Nephron progenitor cell (in vitro differentiated cells): ENCODE data around the gene RGPD6.
"Not testable (repeated sequence)": the region's sequence is repeated elsewhere in the genome, so short reads cannot be mapped to it uniquely, and the experiment has no call there.

Experiments
- DNase-seq: peaks from one replicate; pipeline ENCODE4 v3.0.0; 2021
- H3K27ac Mint-ChIP-seq: 2 replicates; pipeline ENCODE4 v1.8.0; 2021; ENCODE audit warnings: mild to moderate bottlenecking, moderate library complexity, mixed read lengths
- H3K27me3 Mint-ChIP-seq: 2 replicates; pipeline ENCODE4 v1.8.0; 2021; ENCODE audit warnings: mild to moderate bottlenecking, low read depth, mixed read lengths; ENCODE audit not compliant: poor library complexity
- H3K36me3 Mint-ChIP-seq: 2 replicates; pipeline ENCODE4 v1.8.0; 2021; ENCODE audit warnings: low read depth, mixed read lengths
- H3K4me1 Mint-ChIP-seq: 2 replicates; pipeline ENCODE4 v1.8.0; 2021; ENCODE audit warnings: mixed read lengths
- H3K4me3 Mint-ChIP-seq: 2 replicates; pipeline ENCODE4 v1.8.0; 2021; ENCODE audit warnings: mild to moderate bottlenecking, moderate library complexity, mixed read lengths
- H3K9me3 Mint-ChIP-seq: 2 replicates; pipeline ENCODE4 v1.8.0; 2021; ENCODE audit warnings: mild to moderate bottlenecking, moderate library complexity, mixed read lengths

The RGPD6 gene

GRCh38 chr2:110578429-110578828 lies 1.4 kb upstream of the RGPD6 start:
- H3K4me3 Mint-ChIP-seq, H3K4me1 Mint-ChIP-seq, H3K9me3 Mint-ChIP-seq, H3K36me3 Mint-ChIP-seq, H3K27me3 Mint-ChIP-seq, DNase-seq, H3K27ac Mint-ChIP-seq: not testable (repeated sequence)

GRCh38 chr2:110499755-110500377 lies 77.2 kb downstream of the RGPD6 start:
- not testable (repeated sequence) for H3K36me3 Mint-ChIP-seq, H3K4me1 Mint-ChIP-seq, H3K9me3 Mint-ChIP-seq, H3K4me3 Mint-ChIP-seq, DNase-seq, H3K27me3 Mint-ChIP-seq, H3K27ac Mint-ChIP-seq

GRCh38 chr2:110496027-110496426 lies 81.0 kb downstream of the RGPD6 start:
- not testable (repeated sequence) for H3K27ac Mint-ChIP-seq, H3K27me3 Mint-ChIP-seq, H3K4me1 Mint-ChIP-seq, H3K4me3 Mint-ChIP-seq, H3K36me3 Mint-ChIP-seq, H3K9me3 Mint-ChIP-seq, DNase-seq

GRCh38 chr2:110494488-110494887 lies 82.5 kb downstream of the RGPD6 start:
- H3K4me3 Mint-ChIP-seq, H3K27ac Mint-ChIP-seq, H3K36me3 Mint-ChIP-seq, H3K4me1 Mint-ChIP-seq, DNase-seq, H3K9me3 Mint-ChIP-seq, H3K27me3 Mint-ChIP-seq: not testable (repeated sequence)

- H3K27me3 Mint-ChIP-seq, H3K27ac Mint-ChIP-seq, H3K4me3 Mint-ChIP-seq, H3K4me1 Mint-ChIP-seq, DNase-seq, H3K9me3 Mint-ChIP-seq, H3K36me3 Mint-ChIP-seq: not testable (repeated sequence)
These were observed 88.0 kb downstream of the RGPD6 start for GRCh38 chr2:110488991-110489390.

GRCh38 chr2:110482697-110483096 lies 94.3 kb downstream of the RGPD6 start:
- not testable (repeated sequence) for H3K27ac Mint-ChIP-seq, DNase-seq

GRCh38 chr2:110481200-110481599 lies 95.8 kb downstream of the RGPD6 start:
- not testable (repeated sequence) for H3K36me3 Mint-ChIP-seq, H3K9me3 Mint-ChIP-seq

More at GRCh38 chr2:110482697-110483096, 94.3 kb downstream of the RGPD6 start:
- H3K27me3 Mint-ChIP-seq, H3K4me3 Mint-ChIP-seq, H3K9me3 Mint-ChIP-seq, H3K4me1 Mint-ChIP-seq, H3K36me3 Mint-ChIP-seq: not testable (repeated sequence)

GRCh38 chr2:110480084-110480483 lies 96.9 kb downstream of the RGPD6 start:
- not testable (repeated sequence) for H3K27ac Mint-ChIP-seq, H3K4me1 Mint-ChIP-seq, H3K4me3 Mint-ChIP-seq, H3K9me3 Mint-ChIP-seq, H3K27me3 Mint-ChIP-seq, DNase-seq, H3K36me3 Mint-ChIP-seq

More at GRCh38 chr2:110481200-110481599, 95.8 kb downstream of the RGPD6 start:
- H3K27me3 Mint-ChIP-seq, H3K27ac Mint-ChIP-seq, DNase-seq, H3K4me3 Mint-ChIP-seq, H3K4me1 Mint-ChIP-seq: not testable (repeated sequence)

GRCh38 chr2:110477370-110477769 lies 99.7 kb downstream of the RGPD6 start:
- not testable (repeated sequence) for H3K36me3 Mint-ChIP-seq, H3K27ac Mint-ChIP-seq, H3K27me3 Mint-ChIP-seq, DNase-seq, H3K4me3 Mint-ChIP-seq, H3K9me3 Mint-ChIP-seq, H3K4me1 Mint-ChIP-seq

GRCh38 chr2:110476952-110477351 lies 100.1 kb downstream of the RGPD6 start:
- not testable (repeated sequence) for H3K36me3 Mint-ChIP-seq, DNase-seq, H3K27me3 Mint-ChIP-seq, H3K4me3 Mint-ChIP-seq, H3K27ac Mint-ChIP-seq, H3K4me1 Mint-ChIP-seq, H3K9me3 Mint-ChIP-seq

GRCh38 chr2:110475627-110476359 lies 101.2 kb downstream of the RGPD6 start:
- H3K4me3 Mint-ChIP-seq, H3K4me1 Mint-ChIP-seq, H3K36me3 Mint-ChIP-seq, H3K9me3 Mint-ChIP-seq, H3K27me3 Mint-ChIP-seq, DNase-seq, H3K27ac Mint-ChIP-seq: not testable (repeated sequence)

GRCh38 chr2:110474898-110475297 lies 102.1 kb downstream of the RGPD6 start:
- H3K27me3 Mint-ChIP-seq, H3K4me1 Mint-ChIP-seq, H3K36me3 Mint-ChIP-seq, H3K9me3 Mint-ChIP-seq, H3K27ac Mint-ChIP-seq, H3K4me3 Mint-ChIP-seq, DNase-seq: not testable (repeated sequence)

GRCh38 chr2:110473059-110473358 lies 104.0 kb downstream of the RGPD6 start:
- H3K27me3 Mint-ChIP-seq, H3K9me3 Mint-ChIP-seq, H3K27ac Mint-ChIP-seq, H3K4me1 Mint-ChIP-seq, DNase-seq, H3K4me3 Mint-ChIP-seq, H3K36me3 Mint-ChIP-seq: not testable (repeated sequence)

- H3K9me3 Mint-ChIP-seq, DNase-seq, H3K27ac Mint-ChIP-seq, H3K27me3 Mint-ChIP-seq, H3K36me3 Mint-ChIP-seq, H3K4me3 Mint-ChIP-seq, H3K4me1 Mint-ChIP-seq: not testable (repeated sequence)
These were observed 104.6 kb downstream of the RGPD6 start, which contains the start of gene LIMS4 for GRCh38 chr2:110472171-110473058. Gene LIMS4 (minus strand): TSS chr2:110472816. CDS start chr2:110472778, 38 bp downstream.
